ENCODE measurements around the gene MRI1. TPM values are rescaled to one million over a fixed set of nuclear protein-coding genes. Genes with fewer than 3 reads are reported as not detected.

The MRI1 gene
- polyA plus RNA-seq, 1 donor (not counting 4 experiments of a cell fraction or from before 2014, with no cell fraction given): 22.8 TPM

GRCh38 chr19:13807421-13808021 lies 43.2 kb downstream of the MRI1 start:
- dilution Hi-C loops (cut with MboI; ENCODE audit: extremely low pct_ligation_motif_present, low sequenced_read_pairs): no loop called here
- FAIRE-seq: no peak
- H3K27me3 ChIP-seq (ENCODE audit: control insufficient read depth, extremely low read depth, insufficient read depth, low read length): no peaks in the 10 kb centered on the region
- H3K79me2 ChIP-seq (ENCODE audit: control insufficient read depth, insufficient read depth, low read length): no peaks in the 10 kb centered on the region
- no peak overlapping the region for H2AFZ ChIP-seq (ENCODE audit: control insufficient read depth, low read length)
- H3K27ac ChIP-seq (ENCODE audit: control insufficient read depth, insufficient read depth, low read length): no peak overlapping the region
- H3K4me3 ChIP-seq (ENCODE audit: control insufficient read depth in 2 of 3, extremely low read depth in 1 of 3, insufficient read depth in 2 of 3, low read depth in 1 of 3, low read length in 3 of 3): no peak overlapping the region
- no peaks in the 10 kb centered on the region for H4K20me1 ChIP-seq (ENCODE audit: control insufficient read depth, extremely low read depth, insufficient read depth, low read length)
- H3K9me1 ChIP-seq (ENCODE audit: control insufficient read depth, extremely low read depth, insufficient read depth, low read length): no peaks in the 10 kb centered on the region
- TF ChIP-seq EZH2 (IDR thresholded peaks at IDR 0.05; ENCODE audit: low read length): no peak
- TF ChIP-seq, protein P1, sequence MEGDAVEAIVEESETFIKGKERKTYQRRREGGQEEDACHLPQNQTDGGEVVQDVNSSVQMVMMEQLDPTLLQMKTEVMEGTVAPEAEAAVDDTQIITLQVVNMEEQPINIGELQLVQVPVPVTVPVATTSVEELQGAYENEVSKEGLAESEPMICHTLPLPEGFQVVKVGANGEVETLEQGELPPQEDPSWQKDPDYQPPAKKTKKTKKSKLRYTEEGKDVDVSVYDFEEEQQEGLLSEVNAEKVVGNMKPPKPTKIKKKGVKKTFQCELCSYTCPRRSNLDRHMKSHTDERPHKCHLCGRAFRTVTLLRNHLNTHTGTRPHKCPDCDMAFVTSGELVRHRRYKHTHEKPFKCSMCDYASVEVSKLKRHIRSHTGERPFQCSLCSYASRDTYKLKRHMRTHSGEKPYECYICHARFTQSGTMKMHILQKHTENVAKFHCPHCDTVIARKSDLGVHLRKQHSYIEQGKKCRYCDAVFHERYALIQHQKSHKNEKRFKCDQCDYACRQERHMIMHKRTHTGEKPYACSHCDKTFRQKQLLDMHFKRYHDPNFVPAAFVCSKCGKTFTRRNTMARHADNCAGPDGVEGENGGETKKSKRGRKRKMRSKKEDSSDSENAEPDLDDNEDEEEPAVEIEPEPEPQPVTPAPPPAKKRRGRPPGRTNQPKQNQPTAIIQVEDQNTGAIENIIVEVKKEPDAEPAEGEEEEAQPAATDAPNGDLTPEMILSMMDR (optimal IDR thresholded peaks at IDR 0.05 in 1 of 3, IDR thresholded peaks at IDR 0.05 in 1 of 3, conservative IDR thresholded peaks at IDR 0.05 in 1 of 3; ENCODE audit: extremely low read depth in 1 of 3, insufficient read depth in 2 of 3, low read length in 3 of 3): no peak
- DNase-seq (ENCODE audit: low read depth, low spot score): no peak
- no peak overlapping the region for H3K9ac ChIP-seq (ENCODE audit: control insufficient read depth, extremely low read depth, insufficient read depth, low read length)
- no peak overlapping the region for H3K4me2 ChIP-seq (ENCODE audit: control insufficient read depth, extremely low read depth, insufficient read depth, low read depth, low read length)
- no peaks in the 10 kb centered on the region for H3K9me3 ChIP-seq (ENCODE audit: control insufficient read depth, low read depth, low read length)
- peaks cover 8 to 14% of the 10 kb centered on the region in 2 experiments for H3K36me3 ChIP-seq (ENCODE audit: control insufficient read depth in 2 of 2, extremely low read depth in 1 of 2, insufficient read depth in 2 of 2, low read length in 2 of 2)
- H3K4me1 ChIP-seq (ENCODE audit: control insufficient read depth, extremely low read depth, insufficient read depth, low read length): peaks cover 3% of the 10 kb centered on the region

DNA sequence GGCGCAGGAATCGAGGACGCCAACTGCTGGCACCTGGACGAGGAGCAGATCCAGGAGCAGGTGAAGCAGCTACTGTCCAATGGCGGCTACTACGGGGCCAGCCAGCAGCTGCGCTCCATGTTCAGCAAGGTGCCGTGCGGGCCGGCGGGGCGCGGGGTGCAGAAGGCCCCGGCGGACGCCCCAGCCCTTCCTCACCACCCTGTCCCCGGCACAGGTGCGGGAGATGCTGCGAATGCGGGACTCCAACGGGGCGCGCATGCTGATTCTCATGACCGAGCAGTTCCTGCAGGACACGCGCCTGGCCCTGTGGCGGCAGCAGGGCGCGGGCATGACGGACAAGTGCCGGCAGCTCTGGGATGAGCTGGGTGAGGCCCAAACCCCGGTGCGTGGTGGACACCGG lies 44.5 kb downstream of the MRI1 start:
- Histone ChIP-seq H3K4me3 (ENCODE audit: control insufficient read depth in 2 of 3, extremely low read depth in 1 of 3, insufficient read depth in 2 of 3, low read depth in 1 of 3, low read length in 3 of 3) (no peak overlapping the region), H2AFZ (ENCODE audit: control insufficient read depth, low read length) (no peak overlapping the region), H3K79me2 (ENCODE audit: control insufficient read depth, insufficient read depth, low read length) (no peaks in the 10 kb centered on the region), H3K4me2 (ENCODE audit: control insufficient read depth, extremely low read depth, insufficient read depth, low read depth, low read length) (no peak overlapping the region), H3K9me1 (ENCODE audit: control insufficient read depth, extremely low read depth, insufficient read depth, low read length) (no peaks in the 10 kb centered on the region), H3K4me1 (ENCODE audit: control insufficient read depth, extremely low read depth, insufficient read depth, low read length) (no peaks in the 10 kb centered on the region), H3K27me3 (ENCODE audit: control insufficient read depth, extremely low read depth, insufficient read depth, low read length) (no peaks in the 10 kb centered on the region), H3K36me3 (ENCODE audit: control insufficient read depth in 2 of 2, extremely low read depth in 1 of 2, insufficient read depth in 2 of 2, low read length in 2 of 2) (peaks cover 8 to 21% of the 10 kb centered on the region in 2 experiments), H3K27ac (ENCODE audit: control insufficient read depth, insufficient read depth, low read length) (no peak overlapping the region), H3K9ac (ENCODE audit: control insufficient read depth, extremely low read depth, insufficient read depth, low read length) (no peak overlapping the region), H4K20me1 (ENCODE audit: control insufficient read depth, extremely low read depth, insufficient read depth, low read length) (no peaks in the 10 kb centered on the region), H3K9me3 (ENCODE audit: control insufficient read depth, low read depth, low read length) (no peaks in the 10 kb centered on the region)
- DNase-seq (ENCODE audit: low read depth, low spot score) (no peak), FAIRE-seq (no peak)
- dilution Hi-C loops (cut with MboI; ENCODE audit: extremely low pct_ligation_motif_present, low sequenced_read_pairs): no loop called here
- TF ChIP-seq EZH2 (IDR thresholded peaks at IDR 0.05; ENCODE audit: low read length): no peak
- TF ChIP-seq, protein P1 (optimal IDR thresholded peaks at IDR 0.05 in 1 of 3, IDR thresholded peaks at IDR 0.05 in 1 of 3, conservative IDR thresholded peaks at IDR 0.05 in 1 of 3; ENCODE audit: extremely low read depth in 1 of 3, insufficient read depth in 2 of 3, low read length in 3 of 3): no peak

Measured in keratinocyte (primary cell).